Stimulated activated CD4-positive, alpha-beta T cell treated with anti-CD3 and anti-CD28 coated beads, Interleukin-1b, Interleukin-23, amount 100 ng/mL, for 24 hours (primary cell): Measurements from ENCODE around the gene GREB1L.
A peak's percentile ranks its signal among the peaks of the same experiment; 100 is the strongest.
"Not testable (repeated sequence)": the region's sequence is repeated elsewhere in the genome, so short reads cannot be mapped to it uniquely, and the experiment has no call there.

Source experiments
- DNase-seq, 4 experiments: peaks; one replicate each; pipeline ENCODE4 v3.0.0-alpha.2; 2020; ENCODE audit warnings: low read depth in 4 of 4, low spot score in 1 of 4

Gene GREB1L

DNA sequence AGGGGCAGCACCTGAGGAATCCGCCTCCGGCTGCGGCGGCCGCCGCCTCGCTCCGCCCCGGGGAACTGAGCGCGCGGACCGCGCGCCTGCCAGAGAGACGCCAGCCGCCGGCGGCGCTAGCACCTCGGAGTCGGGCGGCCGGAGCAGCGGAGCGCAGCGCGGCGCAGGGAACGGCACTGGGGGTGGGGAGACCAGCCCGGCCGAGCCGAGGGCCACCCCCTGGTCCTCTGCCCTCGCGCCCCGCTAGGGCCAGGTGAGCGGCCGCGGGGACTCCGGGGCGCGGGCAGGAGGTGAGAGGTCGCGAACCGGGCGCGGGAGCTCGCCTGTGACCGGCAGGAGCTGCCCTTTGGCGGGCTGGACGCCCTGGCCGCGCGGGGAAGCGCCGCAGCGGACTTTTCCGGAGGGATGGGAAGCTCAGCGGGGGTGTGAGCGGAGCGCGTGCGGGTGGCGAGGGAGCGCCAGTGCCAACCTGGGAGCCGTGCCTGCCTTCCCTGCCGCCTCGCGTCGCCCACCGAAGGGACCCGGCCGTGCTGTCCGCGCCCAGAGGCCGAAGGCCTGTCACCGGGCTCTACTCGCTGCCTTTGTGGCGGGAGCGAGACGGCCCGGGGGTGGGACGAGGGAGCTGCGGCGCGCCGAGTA is at the start of gene GREB1L:
GREB1L (plus strand) TSS at position 92 of the 639 bp plus-strand sequence. CDS start 141,287 bp downstream, outside the sequence.
- peak in 3 of 4 experiments; percentile 1 to 19 (median 4) for DNase-seq

DNA sequence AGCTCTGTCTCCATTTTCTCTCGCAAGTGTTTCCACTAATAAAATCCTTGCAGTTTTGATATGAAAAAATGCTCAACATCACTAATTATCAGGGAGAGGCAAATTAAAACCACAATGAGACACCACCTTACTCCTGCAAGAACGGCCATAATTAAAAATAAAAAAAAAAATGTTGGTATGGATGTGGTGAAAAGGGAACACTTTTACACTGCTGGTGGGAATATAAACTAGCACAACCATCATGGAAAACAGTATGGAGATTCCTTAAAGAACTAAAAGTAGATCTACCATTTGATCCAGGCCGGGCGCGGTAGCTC is 49.8 kb upstream of the GREB1L start:
- no peak for DNase-seq

DNA sequence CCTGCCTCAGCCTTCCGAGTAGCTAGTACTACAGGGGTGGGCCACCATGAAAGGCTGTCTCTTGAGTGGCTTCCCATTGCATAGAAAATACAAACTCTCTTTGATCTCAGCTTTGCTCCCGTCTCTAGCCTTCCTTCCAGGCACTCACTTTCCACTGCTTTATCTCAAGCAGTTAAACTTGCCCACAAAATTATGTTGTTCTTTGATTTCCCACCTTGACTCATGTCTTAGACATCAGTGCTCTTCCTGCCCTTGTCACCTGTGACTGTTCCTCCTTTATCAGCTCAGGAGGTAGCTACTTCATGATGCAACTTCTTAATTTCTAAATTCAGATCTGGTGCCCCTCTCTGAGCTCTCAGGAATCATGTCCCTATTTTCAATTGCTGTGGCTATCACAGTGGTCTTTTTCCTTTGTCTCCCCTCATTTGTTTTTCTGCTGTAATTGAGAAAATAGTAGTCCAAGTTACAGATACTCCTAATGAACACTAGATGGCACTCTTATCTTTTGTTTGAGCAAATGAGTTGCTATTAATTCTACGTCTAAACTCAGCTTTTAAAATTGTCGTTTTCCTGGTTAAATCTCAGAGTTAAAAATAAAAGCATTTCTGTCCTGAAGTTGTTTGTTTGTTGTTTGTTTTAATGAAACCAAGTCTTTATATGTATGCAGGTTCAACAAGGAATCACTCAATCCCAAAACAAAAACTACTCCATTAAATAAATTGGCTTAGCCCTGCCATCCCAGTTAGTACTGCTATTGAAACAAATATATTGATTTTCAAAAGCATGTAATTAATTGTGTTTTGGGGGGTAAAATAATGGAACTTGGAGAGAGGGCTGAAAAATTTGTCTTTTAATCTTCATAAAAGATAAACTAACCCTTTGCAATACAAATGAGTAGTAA is 46.9 kb upstream of the GREB1L start:
- no peak for DNase-seq

DNA sequence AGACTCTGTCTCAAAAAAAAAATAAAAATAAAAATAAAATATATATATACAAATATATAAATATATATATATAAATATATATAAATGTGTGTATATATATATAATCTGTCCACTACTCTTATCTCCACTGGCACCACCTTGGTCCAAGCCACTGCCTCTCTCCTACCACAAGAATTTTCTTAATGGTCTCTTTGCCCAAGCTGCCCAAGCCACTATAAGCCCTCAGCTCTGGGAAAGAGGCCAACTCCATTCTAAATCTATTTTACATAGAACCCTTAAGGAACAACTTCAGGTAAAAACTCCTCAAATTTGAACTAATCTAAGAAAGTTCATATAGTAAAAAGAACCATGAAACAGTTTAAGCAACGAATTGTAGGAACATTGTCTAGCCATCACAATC is 45.6 kb upstream of the GREB1L start:
- DNase-seq, result no peak

DNA sequence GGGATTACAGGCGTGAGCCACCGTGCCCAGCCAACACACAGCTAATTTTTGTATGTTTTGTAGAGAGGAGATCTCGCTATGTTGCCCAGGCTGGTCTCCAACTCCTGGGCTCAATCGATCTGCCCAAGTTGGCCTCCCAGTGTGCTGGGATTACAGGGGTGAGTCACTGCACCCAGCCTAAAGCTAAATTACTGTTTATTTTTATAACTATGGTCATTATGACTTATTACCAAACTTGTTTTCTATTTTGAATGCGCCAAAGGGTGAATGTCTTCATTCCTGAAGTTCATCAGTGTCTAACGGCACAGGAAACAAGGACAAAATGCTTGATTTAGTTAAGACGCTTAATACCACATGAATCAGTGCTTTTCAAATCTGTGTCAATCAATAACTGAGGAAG is 38.9 kb upstream of the GREB1L start:
- DNase-seq, result no peak

DNA sequence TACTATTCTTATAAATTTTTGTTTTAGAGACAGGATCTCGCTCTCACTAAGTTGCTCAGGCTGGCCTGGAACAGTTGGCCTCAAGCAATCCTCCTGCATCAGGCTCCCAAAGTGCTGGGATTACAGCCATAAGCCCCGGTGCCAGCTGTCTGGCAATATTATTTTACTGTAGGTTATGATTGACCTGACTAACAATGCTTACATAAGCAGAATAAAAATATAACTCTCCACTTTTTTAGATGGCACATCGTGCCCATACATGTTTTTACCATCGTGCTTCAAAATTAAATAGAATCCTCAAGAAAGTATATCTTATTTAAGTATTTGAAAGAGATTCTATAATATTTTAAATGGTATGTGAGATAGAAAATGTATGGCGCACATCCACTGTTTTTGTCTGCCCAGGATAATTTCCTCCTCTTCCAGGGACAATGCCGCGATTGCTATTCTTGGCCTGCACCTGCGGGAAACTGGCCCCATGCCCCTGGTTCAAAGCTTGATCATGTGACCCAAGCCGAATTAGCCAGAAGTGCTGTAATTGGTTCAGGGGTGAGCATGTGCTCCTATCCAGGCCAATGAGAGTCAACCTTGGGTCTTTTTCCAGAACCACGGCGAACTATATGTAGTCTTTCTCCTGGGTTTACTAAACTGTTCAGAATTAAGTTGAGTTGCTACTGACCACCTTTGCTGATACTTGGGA is 38.3 kb upstream of the GREB1L start:
- no peak for DNase-seq

DNA sequence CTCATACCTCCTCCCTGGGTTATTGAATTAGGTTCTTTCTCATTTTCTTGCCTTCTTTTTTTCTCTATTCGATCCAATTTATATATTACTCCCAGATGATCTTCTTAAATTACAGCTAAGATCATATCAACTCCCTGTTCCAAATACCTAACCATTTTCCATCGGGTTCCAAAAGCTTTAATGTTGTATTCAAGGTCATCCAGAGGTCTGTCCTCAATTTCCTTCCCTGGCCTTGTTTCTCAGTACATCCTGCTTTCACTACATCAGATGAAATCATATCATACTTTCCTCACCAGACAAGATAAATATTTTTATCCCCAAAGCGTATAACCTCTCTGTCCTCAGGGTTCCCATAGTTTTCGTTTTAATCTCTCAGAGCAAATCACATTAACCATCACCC is 36.3 kb upstream of the GREB1L start:
- DNase-seq, result no peak

DNA sequence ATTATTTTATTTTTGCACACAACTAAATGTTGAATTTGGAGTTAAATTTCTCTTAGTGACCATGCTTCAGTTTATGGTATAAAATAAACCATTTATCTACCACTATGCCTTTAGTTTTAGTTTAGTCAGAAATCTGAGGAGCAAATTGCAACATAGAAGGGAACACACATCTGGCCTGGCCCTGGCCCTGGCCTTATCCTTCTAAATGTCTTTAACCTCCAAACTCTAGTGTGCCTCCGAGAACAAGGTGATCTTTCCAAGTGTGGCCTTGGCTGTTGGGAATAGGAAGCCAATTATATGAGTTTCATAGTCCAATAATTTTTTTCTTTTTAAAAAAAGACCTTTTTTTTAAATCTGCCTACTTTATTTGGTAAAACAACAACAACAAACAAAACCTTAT is 31.8 kb upstream of the GREB1L start:
- no peak for DNase-seq

DNA sequence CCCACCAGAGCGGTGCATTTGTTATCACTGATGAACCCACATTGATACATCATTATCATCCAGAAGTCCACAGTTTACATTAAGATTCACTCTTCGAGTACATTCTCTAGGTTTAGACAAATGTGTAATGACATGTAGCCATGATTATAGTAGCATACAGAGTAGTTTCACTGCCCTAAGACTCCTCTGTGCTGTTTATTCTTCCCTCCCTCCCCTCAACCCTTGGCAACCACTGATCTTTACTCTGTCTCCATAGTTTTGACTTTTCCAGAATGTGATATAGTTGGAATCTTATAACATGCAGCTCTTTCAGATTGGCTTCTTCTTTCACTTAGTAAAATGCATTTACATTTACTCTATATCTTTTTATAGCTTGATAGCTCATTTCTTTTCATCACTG is 31.2 kb upstream of the GREB1L start:
- no peak for DNase-seq

DNA sequence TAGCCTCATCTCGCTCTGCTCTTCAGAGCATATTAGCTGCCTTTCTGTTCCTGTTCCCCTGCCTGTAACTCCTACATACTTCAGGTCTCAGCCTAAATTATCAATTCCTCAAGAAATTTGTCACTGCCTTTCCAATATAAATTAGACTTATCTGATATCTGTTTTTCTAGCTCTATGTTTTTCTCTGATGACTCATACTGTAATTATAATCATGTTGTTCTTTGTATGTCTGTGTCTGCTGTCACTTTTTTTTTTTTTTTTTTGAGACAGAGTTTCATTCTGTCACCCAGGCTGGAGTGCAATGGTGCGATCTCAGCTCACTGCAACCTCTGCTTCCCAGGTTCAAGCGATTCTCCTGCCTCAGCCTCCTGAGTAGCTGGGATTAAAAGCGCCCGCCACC is 27.6 kb upstream of the GREB1L start:
- not testable (repeated sequence) for DNase-seq

DNA sequence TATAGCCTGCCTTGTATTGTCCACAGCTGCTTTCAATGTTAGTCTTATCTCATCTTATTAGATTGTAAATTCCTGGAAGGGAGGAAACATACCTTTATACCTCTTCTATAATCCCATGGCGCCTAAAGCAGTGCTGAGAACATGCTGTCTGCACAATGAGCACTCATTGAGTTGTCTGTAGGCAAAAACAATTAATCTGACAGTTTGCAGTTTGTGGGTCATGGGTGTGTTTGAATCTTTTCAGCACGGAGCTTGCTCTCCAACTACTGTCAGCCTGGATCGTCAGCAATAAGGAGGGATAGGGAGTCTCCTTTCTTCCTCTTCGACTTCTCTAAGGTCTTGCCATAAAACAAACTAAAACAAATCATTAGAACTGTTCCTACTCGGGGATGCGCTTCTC is 26.5 kb upstream of the GREB1L start:
- DNase-seq, result no peak

DNA sequence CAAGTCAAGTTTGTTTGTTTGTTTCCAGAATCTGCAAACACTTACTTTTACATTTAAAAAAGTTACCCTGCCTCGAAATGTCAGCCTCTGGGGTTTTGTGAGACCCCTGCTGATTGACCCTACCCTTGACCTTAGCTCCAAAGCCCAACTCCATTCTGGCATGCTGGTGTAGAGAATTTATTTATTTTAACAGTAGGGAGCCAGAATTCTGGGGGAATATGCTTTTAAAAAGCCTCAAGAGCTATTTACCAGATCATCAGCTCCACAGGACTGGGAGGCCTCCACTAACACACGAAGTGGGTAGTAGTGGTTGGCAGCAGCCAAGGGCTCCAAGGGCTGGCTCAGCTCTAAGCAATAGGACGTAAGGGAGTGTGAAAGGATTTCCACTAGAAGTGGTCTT is 23.2 kb upstream of the GREB1L start:
- DNase-seq, result no peak

DNA sequence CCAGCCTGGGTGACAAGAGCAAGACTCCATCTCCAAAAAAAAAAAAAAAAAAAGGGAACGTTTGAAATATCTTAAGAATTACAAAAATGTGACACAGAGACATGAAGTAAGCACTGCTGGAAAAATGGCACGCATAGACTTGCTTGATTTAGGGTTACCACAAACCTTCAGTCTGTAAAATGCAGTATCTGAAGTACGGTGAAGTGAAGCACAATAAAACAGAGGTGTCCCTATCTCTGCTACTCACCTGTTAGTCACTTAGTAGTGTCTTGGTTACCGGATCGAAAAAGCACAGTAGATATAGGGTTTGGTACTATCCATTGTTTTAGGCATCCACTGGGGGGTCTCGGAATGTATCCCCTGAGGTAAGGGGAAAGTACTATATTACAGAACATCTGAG is 11.6 kb upstream of the GREB1L start:
- DNase-seq, result no peak

DNA sequence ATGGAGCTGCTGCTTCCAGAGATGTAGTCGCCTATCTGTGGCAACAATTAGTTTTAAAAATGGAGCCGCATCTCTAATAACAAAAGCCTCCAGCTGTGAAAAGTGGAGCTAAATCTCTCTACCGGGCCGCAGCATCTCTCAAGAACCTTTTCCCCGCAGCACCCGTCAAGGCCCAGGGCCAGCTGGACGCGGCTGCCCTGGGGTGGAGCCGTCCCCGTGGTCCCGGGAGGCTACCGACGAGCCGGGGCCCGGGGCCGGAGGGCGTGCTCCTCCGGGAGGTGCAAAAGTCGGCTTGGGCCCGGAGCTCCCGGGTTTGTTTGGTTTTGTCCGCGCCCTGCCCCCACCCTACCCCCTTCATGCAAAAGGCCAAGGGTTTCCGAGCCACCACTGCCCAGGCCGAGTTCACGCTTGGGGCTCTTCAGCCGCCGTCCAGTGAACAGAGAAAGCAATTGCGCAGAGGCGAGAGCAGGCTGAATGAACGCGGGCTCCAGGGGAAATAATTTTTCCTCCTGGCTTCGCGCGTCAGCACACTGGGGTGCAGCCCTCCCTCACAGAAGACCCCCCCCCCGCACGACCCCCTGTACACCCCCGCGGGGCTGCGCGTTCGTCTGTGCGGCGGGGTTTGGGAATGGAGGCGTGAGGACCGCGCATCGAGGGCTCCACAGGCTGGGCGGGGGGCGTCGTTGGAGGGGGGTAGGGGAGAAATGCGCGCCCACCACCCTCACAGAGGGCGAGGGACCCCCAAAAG is 557 bp upstream of the GREB1L start:
- no peak for DNase-seq

DNA sequence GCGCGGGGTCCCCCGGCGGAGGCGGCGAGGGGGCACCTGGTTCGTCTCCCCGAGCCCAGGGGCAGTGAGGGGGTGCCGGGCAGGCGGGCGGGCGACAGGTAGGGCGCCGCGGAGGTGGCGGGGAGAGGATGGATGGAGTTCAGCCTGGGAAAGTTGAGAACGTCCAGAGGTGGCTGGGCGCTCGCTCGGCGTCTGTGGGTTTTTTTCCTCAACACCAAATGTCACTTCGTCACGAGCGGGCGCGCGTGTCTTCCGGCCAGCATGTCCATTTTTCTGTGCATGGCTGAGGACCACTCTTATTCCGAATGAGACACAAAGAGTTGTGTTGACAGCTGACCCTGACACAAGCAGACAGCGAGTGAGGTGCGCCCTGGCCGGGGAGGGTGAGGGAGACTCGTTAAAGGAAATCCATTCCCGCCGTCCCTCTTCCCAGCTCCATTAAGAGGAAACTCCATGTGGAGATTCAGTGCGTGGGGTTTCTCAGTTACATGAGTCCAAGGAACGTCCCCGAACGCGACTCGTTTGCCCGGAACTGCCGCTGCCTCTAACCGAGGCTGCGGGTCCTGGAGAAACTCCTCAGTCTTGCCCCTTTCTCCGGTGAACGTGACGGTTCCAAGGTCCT is 859 bp downstream of the GREB1L start:
- no peak for DNase-seq

DNA sequence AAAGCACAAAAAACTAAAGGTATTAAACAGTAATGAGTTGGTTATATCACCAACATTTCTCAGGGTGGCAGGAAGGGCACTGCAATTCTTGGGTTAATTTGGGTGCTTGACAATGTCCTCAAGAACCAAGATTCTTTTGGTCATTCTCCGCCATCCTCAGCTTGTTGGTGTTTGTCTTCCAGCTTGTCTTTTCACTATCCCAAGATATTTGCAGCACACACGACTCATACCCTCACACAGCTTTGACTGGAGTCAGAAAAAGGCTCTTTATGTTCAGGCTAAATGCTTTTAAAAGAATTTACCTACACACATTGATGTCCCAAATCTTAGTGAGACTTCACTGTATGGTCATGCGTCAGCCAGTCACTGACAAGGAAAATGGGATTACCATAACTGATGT is 12.5 kb downstream of the GREB1L start:
- no peak for DNase-seq

DNA sequence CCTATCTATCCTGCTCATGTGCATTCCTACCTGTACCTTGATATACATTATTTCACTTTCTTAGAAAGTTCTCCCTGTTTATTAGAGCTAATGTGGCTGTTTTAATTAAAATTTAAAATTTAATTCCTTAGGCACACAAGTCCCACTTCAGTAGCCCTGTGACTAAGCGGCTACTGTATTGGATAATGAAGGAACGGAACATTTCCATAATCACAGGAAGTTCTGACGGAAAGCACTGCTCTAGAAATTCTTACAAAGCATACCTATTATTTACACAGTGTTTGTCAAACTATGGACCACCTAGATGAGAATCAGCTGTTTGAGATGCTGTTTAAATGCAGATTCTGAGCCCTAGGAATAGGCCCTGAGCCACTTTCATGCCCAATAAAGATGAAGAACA is 13.2 kb downstream of the GREB1L start:
- no peak for DNase-seq

DNA sequence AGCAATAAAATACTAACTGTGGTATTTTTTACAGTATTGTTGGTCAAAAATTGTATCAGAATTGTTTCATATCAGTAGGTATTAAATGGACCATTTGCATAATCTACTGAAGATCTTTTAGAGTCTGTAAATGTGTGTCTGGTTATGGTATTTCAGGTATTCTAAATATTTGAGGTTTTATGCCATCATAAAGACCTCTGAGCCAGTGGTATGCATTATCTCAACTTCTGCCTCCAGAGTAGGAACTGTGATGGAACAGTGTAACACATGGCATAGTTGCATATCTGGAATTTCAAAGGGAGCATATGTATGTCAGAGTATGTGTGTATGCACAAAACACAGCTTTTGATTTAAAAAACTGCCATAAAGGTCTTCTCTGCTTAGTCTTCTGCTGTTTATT is 15.4 kb downstream of the GREB1L start:
- no peak for DNase-seq

DNA sequence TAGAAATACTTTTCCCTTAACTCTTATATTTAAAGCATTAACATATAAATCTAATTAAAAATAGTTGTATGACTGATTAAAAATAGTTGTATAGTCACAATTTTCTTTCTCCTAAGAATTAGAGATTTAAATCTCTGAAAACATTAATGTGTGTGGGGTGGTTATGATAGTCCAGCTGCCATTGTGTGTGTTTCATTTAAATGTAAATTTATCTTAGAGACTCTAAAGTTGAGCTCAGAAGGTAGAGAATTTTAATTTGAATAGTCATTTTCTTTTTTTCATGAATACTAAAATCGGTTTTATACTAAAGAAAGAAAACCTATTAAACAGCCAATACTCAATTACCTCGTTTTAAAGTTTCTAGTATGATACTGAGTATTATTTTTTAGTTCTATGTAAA is 18.6 kb downstream of the GREB1L start:
- DNase-seq, result no peak

DNA sequence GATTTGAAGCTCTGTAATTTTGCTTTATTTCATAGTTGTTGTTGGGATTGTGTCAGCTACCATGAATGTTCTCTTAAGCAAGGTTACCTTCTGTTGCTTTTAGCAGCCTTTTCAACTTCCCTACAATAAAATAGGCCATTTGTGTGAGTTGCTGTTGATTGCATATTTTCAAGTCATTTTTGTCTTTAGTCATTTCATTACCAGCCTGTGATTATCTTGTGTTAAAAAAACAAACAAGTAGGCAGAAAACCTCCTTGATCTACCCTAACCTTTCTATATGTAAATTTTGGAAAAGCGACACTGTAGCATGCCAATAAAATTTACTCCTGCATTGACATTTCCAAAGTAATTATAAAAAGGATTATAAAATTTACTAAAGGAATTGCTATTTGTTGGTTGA is 19.3 kb downstream of the GREB1L start:
- DNase-seq, result no peak

DNA sequence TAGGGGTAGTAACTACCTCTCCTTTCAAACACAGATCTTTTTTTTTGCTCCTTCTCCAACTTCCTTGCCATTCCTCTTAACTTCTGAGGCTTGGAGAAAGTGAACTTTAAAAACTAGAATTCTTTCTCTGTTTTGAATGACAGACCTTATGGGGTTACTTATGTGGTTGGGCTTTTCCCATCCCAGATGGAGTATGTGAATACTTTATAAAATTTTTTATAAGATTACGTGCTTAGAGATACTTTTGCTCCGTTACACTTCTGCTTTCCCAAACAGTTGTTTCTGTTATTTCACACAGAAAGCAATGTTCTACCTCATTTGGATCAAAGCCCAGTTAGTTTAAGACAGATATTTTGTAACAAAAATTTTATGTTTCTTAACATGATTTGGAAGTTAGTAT is 20.2 kb downstream of the GREB1L start:
- no peak for DNase-seq
